Activated naive CD4-positive, alpha-beta T cell treated with Interleukin-2 at 50 U/mL for 16 hours (primary cell): ENCODE measurements around the gene ELF4.
A peak's percentile ranks its signal among the peaks of the same experiment; 100 is the strongest.

Experiments used
- DNase-seq: peaks from one replicate; pipeline ENCODE4 v3.0.0-alpha.2; 2020

Gene ELF4

GRCh38 chrX:130039847-130040246 lies 70.5 kb downstream of the ELF4 start:
- DNase-seq = no peak

GRCh38 chrX:130034178-130034577 lies 76.1 kb downstream of the ELF4 start:
- no peak for DNase-seq

GRCh38 chrX:130032552-130032951 lies 77.7 kb downstream of the ELF4 start:
- DNase-seq = no peak

GRCh38 chrX:130030826-130031225 lies 79.5 kb downstream of the ELF4 start:
- DNase-seq = no peak

- DNase-seq = peak; percentile 51
Observed at GRCh38 chrX:130028196-130028595, 82.1 kb downstream of the ELF4 start.

GRCh38 chrX:130027569-130027968 lies 82.7 kb downstream of the ELF4 start:
- DNase-seq = no peak

GRCh38 chrX:130025256-130025655 lies 85.0 kb downstream of the ELF4 start:
- no peak for DNase-seq

- DNase-seq = peak; percentile 81
Observed at GRCh38 chrX:130024127-130024526, 86.2 kb downstream of the ELF4 start.

GRCh38 chrX:130020661-130021324 lies 89.5 kb downstream of the ELF4 start:
- no peak for DNase-seq

GRCh38 chrX:130018143-130018542 lies 92.2 kb downstream of the ELF4 start:
- no peak for DNase-seq

GRCh38 chrX:130015181-130015580 lies 95.1 kb downstream of the ELF4 start:
- DNase-seq = no peak
